Measurements from ENCODE around the gene LCN6.

The LCN6 gene

DNA sequence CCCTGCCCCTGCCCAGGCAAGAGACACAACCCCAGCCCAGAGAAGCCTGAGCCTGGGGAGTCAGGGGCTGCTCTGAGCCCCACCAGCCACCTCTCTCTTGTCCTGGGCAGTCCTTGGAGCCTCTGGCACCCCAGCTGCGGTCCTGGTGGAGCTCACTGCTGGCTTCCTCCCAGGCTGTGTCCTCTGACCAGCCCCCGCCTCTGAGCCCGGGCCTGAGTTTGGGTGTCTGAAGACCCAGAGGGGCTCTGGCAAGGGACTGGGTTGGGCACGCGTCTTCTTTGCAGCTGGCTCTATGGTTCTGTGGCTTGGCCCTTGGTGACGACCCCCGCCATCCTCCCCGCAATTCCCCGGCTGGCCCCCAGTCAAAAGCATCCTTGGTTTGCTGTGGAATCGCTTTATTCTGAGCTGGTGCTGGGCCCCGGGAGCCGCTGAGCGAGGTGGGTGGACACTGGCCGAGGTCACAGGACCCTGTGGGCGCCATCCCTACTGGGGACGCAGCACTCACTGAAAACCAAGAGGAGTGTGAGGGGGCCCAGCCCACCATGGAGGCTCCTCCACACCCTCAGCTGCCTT is 4.6 kb downstream of the LCN6 start:
- DNase-seq (ENCODE audit: low read depth, low spot score) = no peak
- Histone ChIP-seq H3K9ac (ENCODE audit: insufficient read length, low read depth) (no peak overlapping the region), H3K27me3 (ENCODE audit: insufficient read depth, insufficient read length) (peaks cover 4% of the 10 kb centered on the region), H3K36me3 (ENCODE audit: insufficient read depth, insufficient read length, low read length) (no peaks in the 10 kb centered on the region), H3K4me3 (ENCODE audit: insufficient read length, low read depth) (no peak overlapping the region), H3K4me1 (ENCODE audit: insufficient read depth, insufficient read length) (peaks cover 26% of the 10 kb centered on the region), H3K9me3 (ENCODE audit: insufficient read depth, low read length) (no peaks in the 10 kb centered on the region)
- TF ChIP-seq SUZ12 (IDR thresholded peaks at IDR 0.05; ENCODE audit: extremely low read depth, insufficient read depth, insufficient read length) = no peak
- no peak for TF ChIP-seq ZNF274 (IDR thresholded peaks at IDR 0.05; ENCODE audit: low read depth, low read length)
- TF ChIP-seq YY1 (IDR thresholded peaks at IDR 0.05; ENCODE audit: insufficient read depth, insufficient read length) = no peak

DNA sequence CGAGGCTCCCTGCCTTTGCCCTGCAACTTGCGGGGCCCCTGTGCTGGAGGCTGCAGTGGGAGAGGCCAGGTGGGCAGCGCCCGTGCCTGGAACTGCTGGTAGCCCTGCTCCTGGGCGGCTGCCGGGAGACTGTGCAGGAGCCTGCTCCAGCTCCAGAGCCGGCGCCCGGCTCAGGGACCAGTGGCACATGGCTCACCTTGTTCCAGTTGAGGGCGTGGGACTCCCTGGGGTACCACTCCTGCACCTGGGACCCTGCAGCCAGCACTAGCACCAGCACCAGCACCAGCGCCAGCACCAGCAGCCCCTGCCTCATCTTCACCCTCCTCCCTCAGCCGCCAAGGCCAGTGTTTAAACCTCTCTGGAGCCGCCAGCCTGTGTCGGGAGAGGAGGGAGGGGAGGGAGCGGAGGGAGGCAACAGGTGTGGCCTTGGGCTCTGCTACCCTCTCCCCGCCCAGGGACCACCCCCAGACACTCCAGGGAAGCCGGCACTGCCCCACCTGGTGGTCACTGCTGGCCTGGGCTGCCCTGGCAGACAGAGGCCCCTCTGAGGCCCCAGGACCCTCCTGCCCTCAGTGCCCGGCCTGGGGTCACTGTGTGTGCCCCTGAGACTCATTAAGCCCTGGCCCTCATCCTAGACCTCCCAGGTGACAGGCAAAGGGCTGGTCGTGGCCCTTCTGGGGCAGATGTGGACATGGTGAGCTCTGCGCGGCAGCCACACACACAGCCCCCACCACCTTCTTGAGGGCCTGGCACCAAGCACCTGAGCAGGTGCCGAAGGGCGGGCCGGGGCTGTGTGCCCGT is 5.5 kb downstream of the LCN6 start, which contains the start of gene LCN10:
LCN10 (minus strand) TSS at position 350 of the 801 bp plus-strand sequence; CDS start at position 313, 37 bp downstream.
- peaks cover 4% of the 10 kb centered on the region for H3K27me3 ChIP-seq (ENCODE audit: insufficient read depth, insufficient read length)
- H3K4me3 ChIP-seq (ENCODE audit: insufficient read length, low read depth) = peak within 1 kb of the TSS; percentile 8
- DNase-seq (ENCODE audit: low read depth, low spot score) = no peak

DNA sequence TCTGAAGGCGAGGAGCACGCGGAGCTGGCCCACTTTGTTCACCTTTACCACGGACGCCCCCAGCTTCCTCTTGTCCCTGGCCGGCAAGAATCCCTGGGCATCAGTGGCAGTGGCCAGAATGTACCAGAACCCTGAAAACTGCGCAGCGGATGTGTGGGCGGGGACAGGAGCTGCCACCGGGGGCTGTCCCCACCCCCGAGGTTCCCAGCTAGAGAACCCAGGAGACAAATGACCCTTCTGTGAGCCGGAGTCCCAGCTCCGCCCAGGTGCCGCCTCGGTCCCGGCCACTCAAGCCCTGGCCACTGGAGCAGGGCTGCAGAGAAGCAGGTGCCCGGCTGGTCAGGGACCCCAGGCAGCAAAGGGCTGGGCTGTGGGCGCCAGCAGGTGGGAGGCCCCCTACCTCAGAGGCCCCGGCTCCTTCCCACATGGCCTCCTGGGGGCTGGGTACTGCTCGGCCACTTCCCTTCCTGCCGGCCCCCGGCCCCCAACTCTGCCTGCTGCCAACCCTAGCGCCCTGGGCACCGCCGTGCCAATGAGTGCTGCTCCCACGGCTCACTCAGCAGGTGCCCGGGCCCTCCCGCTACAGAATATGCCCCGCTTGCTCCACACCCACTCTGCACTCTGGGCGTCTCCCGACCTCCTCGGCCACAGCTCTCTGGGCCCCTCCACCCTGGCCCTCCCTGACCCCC is 6.3 kb downstream of the LCN6 start:
- Histone ChIP-seq H3K4me3 (ENCODE audit: insufficient read length, low read depth) (no peak overlapping the region), H3K9ac (ENCODE audit: insufficient read length, low read depth) (peak overlapping the region; percentile 21), H3K27me3 (ENCODE audit: insufficient read depth, insufficient read length) (peaks cover 4% of the 10 kb centered on the region), H3K36me3 (ENCODE audit: insufficient read depth, insufficient read length, low read length) (no peaks in the 10 kb centered on the region), H3K9me3 (ENCODE audit: insufficient read depth, low read length) (no peaks in the 10 kb centered on the region), H3K4me1 (ENCODE audit: insufficient read depth, insufficient read length) (peaks cover 21% of the 10 kb centered on the region)
- DNase-seq (ENCODE audit: low read depth, low spot score) = no peak
- TF ChIP-seq YY1 (IDR thresholded peaks at IDR 0.05; ENCODE audit: insufficient read depth, insufficient read length) (no peak), ZNF274 (IDR thresholded peaks at IDR 0.05; ENCODE audit: low read depth, low read length) (no peak), SUZ12 (IDR thresholded peaks at IDR 0.05; ENCODE audit: extremely low read depth, insufficient read depth, insufficient read length) (no peak)

More for the DNA sequence above, 5.5 kb downstream of the LCN6 start, which contains the start of gene LCN10:
- TF ChIP-seq YY1 (IDR thresholded peaks at IDR 0.05; ENCODE audit: insufficient read depth, insufficient read length) (no peak), SUZ12 (IDR thresholded peaks at IDR 0.05; ENCODE audit: extremely low read depth, insufficient read depth, insufficient read length) (no peak), ZNF274 (IDR thresholded peaks at IDR 0.05; ENCODE audit: low read depth, low read length) (no peak)
- H3K9me3 ChIP-seq (ENCODE audit: insufficient read depth, low read length) = no peaks in the 10 kb centered on the region
- peaks cover 21% of the 10 kb centered on the region for H3K4me1 ChIP-seq (ENCODE audit: insufficient read depth, insufficient read length)
- peak within 1 kb of the TSS; percentile 21 for H3K9ac ChIP-seq (ENCODE audit: insufficient read length, low read depth)
- no peaks in the 10 kb centered on the region for H3K36me3 ChIP-seq (ENCODE audit: insufficient read depth, insufficient read length, low read length)

DNA sequence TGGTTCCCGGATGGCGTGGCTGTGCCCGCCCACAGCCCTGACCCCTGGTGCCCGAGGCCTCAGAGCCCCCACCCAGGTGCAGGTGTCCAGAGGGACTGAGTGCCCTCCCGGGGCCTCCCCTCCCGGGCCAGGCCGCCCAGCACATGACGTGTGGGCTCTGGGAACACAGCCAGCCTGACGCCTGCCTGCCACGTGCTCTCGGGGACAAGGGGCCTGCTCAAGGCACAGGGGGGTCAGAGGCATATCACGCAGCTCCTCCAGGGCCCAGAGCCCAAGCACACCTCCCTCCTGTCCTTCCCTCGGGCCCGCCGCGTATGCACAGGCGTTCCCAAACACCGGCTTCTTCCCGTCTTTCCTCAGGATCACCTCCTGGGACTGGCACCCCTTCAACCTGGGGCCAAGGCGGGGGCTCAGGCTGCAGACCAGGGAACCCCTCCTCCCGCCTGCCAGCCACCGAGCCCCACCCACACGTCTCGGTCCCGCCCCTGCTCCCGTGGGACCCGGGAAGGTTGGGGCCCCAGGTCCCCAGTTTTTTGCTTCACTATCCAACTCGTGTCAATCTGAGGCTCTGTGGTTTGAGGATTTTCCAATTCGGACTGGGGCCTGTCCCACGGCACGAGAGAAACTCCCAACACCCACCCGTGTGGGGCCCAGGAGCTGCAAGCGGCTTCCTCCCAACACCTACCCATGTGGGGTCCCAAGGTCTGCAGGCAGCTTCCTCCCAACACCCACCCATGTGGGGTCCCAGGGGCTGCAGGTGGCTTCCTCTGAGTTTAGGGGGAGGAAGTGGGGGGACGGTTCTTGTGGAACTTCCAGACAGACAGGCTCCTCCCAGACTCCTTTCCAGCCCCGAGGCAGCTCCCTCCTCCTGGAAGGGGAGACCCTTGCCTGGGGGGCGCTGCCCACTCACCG is 7.1 kb downstream of the LCN6 start:
- H3K4me1 ChIP-seq (ENCODE audit: insufficient read depth, insufficient read length) = peaks cover 21% of the 10 kb centered on the region
- TF ChIP-seq ZNF274 (IDR thresholded peaks at IDR 0.05; ENCODE audit: low read depth, low read length) (no peak), SUZ12 (IDR thresholded peaks at IDR 0.05; ENCODE audit: extremely low read depth, insufficient read depth, insufficient read length) (no peak), YY1 (IDR thresholded peaks at IDR 0.05; ENCODE audit: insufficient read depth, insufficient read length) (no peak)
- DNase-seq (ENCODE audit: low read depth, low spot score) = no peak
- no peaks in the 10 kb centered on the region for H3K36me3 ChIP-seq (ENCODE audit: insufficient read depth, insufficient read length, low read length)
- no peak overlapping the region for H3K9ac ChIP-seq (ENCODE audit: insufficient read length, low read depth)
- H3K27me3 ChIP-seq (ENCODE audit: insufficient read depth, insufficient read length) = peaks cover 4% of the 10 kb centered on the region
- H3K4me3 ChIP-seq (ENCODE audit: insufficient read length, low read depth) = no peak overlapping the region
- no peaks in the 10 kb centered on the region for H3K9me3 ChIP-seq (ENCODE audit: insufficient read depth, low read length)

DNA sequence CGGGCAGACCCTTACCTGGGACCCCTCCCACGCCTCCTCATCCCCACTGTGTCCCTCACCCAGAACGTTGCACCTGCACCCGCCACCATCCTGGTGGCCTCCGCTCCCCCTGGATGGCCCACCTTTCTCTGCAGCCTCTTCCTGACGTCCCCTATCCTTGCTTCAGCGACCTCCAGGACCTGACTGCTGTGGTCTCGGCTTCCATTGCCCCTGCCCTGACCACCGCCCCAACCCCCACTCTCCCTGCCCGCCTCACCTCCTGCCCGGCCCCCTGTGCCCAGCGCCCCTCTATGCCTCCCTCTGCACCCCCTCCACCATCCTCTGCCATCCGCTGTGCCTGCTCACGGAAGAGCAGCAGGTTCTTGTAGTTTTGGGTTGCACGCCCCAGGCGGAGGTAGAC is 7.8 kb downstream of the LCN6 start:
- Histone ChIP-seq H3K9me3 (ENCODE audit: insufficient read depth, low read length) (no peaks in the 10 kb centered on the region), H3K4me1 (ENCODE audit: insufficient read depth, insufficient read length) (peaks cover 21% of the 10 kb centered on the region), H3K27me3 (ENCODE audit: insufficient read depth, insufficient read length) (peaks cover 4% of the 10 kb centered on the region), H3K9ac (ENCODE audit: insufficient read length, low read depth) (no peak overlapping the region), H3K36me3 (ENCODE audit: insufficient read depth, insufficient read length, low read length) (no peaks in the 10 kb centered on the region), H3K4me3 (ENCODE audit: insufficient read length, low read depth) (no peak overlapping the region)
- TF ChIP-seq SUZ12 (IDR thresholded peaks at IDR 0.05; ENCODE audit: extremely low read depth, insufficient read depth, insufficient read length) = no peak
- TF ChIP-seq YY1 (IDR thresholded peaks at IDR 0.05; ENCODE audit: insufficient read depth, insufficient read length) = no peak
- no peak for TF ChIP-seq ZNF274 (IDR thresholded peaks at IDR 0.05; ENCODE audit: low read depth, low read length)
- DNase-seq (ENCODE audit: low read depth, low spot score) = no peak

DNA sequence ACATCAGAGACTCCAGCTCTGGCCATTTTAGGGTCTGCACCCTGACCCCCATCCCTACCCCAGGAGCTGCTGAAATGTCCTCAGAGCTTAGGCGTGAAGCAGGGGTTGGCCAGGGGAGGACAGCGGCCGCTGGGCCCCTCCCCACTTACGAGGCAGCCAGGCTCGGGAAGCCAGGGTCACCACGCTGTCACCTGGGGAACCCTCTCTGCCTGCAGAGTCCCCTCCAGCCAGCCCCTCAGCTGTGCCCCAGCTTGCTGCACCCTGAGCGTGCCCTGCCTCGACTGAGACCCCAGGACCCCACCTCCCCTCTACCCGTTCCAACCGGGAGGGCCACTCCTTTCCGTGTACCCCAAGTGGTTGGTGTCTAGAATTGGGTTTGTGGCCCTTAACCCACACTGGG is 8.3 kb downstream of the LCN6 start:
- H3K27me3 ChIP-seq (ENCODE audit: insufficient read depth, insufficient read length) = peaks cover 4% of the 10 kb centered on the region
- H3K36me3 ChIP-seq (ENCODE audit: insufficient read depth, insufficient read length, low read length) = no peaks in the 10 kb centered on the region
- no peak for DNase-seq (ENCODE audit: low read depth, low spot score)
- H3K4me3 ChIP-seq (ENCODE audit: insufficient read length, low read depth) = no peak overlapping the region
- no peaks in the 10 kb centered on the region for H3K9me3 ChIP-seq (ENCODE audit: insufficient read depth, low read length)
- TF ChIP-seq YY1 (IDR thresholded peaks at IDR 0.05; ENCODE audit: insufficient read depth, insufficient read length) = no peak
- no peak for TF ChIP-seq SUZ12 (IDR thresholded peaks at IDR 0.05; ENCODE audit: extremely low read depth, insufficient read depth, insufficient read length)
- TF ChIP-seq ZNF274 (IDR thresholded peaks at IDR 0.05; ENCODE audit: low read depth, low read length) = no peak
- H3K4me1 ChIP-seq (ENCODE audit: insufficient read depth, insufficient read length) = peaks cover 21% of the 10 kb centered on the region
- H3K9ac ChIP-seq (ENCODE audit: insufficient read length, low read depth) = no peak overlapping the region

All from NT2/D1 (cell line).